ENCODE results near the gene SLC38A11. TPM values are rescaled to one million over a fixed set of nuclear protein-coding genes. Genes with fewer than 3 reads are reported as not detected.

Gene SLC38A11
- total RNA-seq, 2 experiments from 2014 or later, result not detected

GRCh38 chr2:164899121-164899520, 56.2 kb downstream of the SLC38A11 start:
- no TSS peak for BruUV-seq (replicated peaks)
- no peaks in the 10 kb centered on the region for H3K79me2 ChIP-seq (ENCODE audit: insufficient read depth, low read depth, low read length)
- no peak overlapping the region for H2AFZ ChIP-seq (ENCODE audit: low read length)
- no peaks in the 10 kb centered on the region for H3K36me3 ChIP-seq (ENCODE audit: insufficient read depth, low read length)
- no peak for DNase-seq (ENCODE audit: low spot score)
- ChIA-PET POLR2A (interaction anchor here (0.6 to 1.0 kb wide), 4 partner anchors 9 to 172 kb away, joined by 3 to 4 read pairs (median 3); no protein-coding TSS in a partner anchor), CTCF (ENCODE audit: unreplicated experiment) (no interaction called here)
- H3K4me1 ChIP-seq (ENCODE audit: insufficient read depth, low read length, poor library complexity, severe bottlenecking), result no peaks in the 10 kb centered on the region
- H3K27ac ChIP-seq (ENCODE audit: low read depth, low read length, poor library complexity, severe bottlenecking), result no peak overlapping the region
- H3K9me2 ChIP-seq (ENCODE audit: insufficient read depth, low read length), result no peaks in the 10 kb centered on the region
- intact Hi-C loops (cut with micrococcal nuclease; ENCODE audit: unreplicated experiment), result no loop called here
- TF ChIP-seq CTCF (conservative IDR thresholded peaks at IDR 0.05; ENCODE audit: low read length), result no peak
- no peak for TF ChIP-seq EZH2phosphoT487 (IDR thresholded peaks at IDR 0.05; ENCODE audit: borderline replicate concordance, low read depth, low read length)
- no peaks in the 10 kb centered on the region for H4K20me1 ChIP-seq (ENCODE audit: insufficient read depth, low read length)
- H3K4me3 ChIP-seq (ENCODE audit: low read depth, low read length, poor library complexity, severe bottlenecking), result no peak overlapping the region
- no peak overlapping the region for H3K4me2 ChIP-seq (ENCODE audit: low read length)
- no peaks in the 10 kb centered on the region for H3K9me3 ChIP-seq (ENCODE audit: low read length)

GRCh38 chr2:164898475-164898874, 56.9 kb downstream of the SLC38A11 start:
- H4K20me1 ChIP-seq (ENCODE audit: insufficient read depth, low read length), result no peaks in the 10 kb centered on the region
- no peak overlapping the region for H3K4me3 ChIP-seq (ENCODE audit: low read depth, low read length, poor library complexity, severe bottlenecking)
- H3K4me2 ChIP-seq (ENCODE audit: low read length), result no peak overlapping the region
- no peaks in the 10 kb centered on the region for H3K79me2 ChIP-seq (ENCODE audit: insufficient read depth, low read depth, low read length)
- intact Hi-C loops (cut with micrococcal nuclease; ENCODE audit: unreplicated experiment), result no loop called here
- CTCF ChIA-PET (ENCODE audit: unreplicated experiment), result no interaction called here
- H3K27ac ChIP-seq (ENCODE audit: low read depth, low read length, poor library complexity, severe bottlenecking), result no peak overlapping the region
- no peak overlapping the region for H2AFZ ChIP-seq (ENCODE audit: low read length)
- POLR2A ChIA-PET, result interaction anchor here (1.0 kb wide), 1 partner anchor 15 kb away, joined by 4 read pairs; no protein-coding TSS in a partner anchor
- no peak for TF ChIP-seq EZH2phosphoT487 (IDR thresholded peaks at IDR 0.05; ENCODE audit: borderline replicate concordance, low read depth, low read length)
- H3K9me2 ChIP-seq (ENCODE audit: insufficient read depth, low read length), result no peaks in the 10 kb centered on the region
- no peaks in the 10 kb centered on the region for H3K4me1 ChIP-seq (ENCODE audit: insufficient read depth, low read length, poor library complexity, severe bottlenecking)
- H3K9me3 ChIP-seq (ENCODE audit: low read length), result no peaks in the 10 kb centered on the region
- DNase-seq (ENCODE audit: low spot score), result no peak
- BruUV-seq (replicated peaks), result no TSS peak
- H3K36me3 ChIP-seq (ENCODE audit: insufficient read depth, low read length), result no peaks in the 10 kb centered on the region

GRCh38 chr2:164897469-164898260, 57.7 kb downstream of the SLC38A11 start:
- POLR2A ChIA-PET, result interaction anchor here (0.6 to 1.5 kb wide), 5 partner anchors 10 to 188 kb away, joined by 3 to 10 read pairs (median 5); no protein-coding TSS in a partner anchor
- Histone ChIP-seq H3K4me1 (ENCODE audit: insufficient read depth, low read length, poor library complexity, severe bottlenecking) (no peaks in the 10 kb centered on the region), H3K27ac (ENCODE audit: low read depth, low read length, poor library complexity, severe bottlenecking) (no peak overlapping the region), H3K9me2 (ENCODE audit: insufficient read depth, low read length) (no peaks in the 10 kb centered on the region), H3K36me3 (ENCODE audit: insufficient read depth, low read length) (no peaks in the 10 kb centered on the region), H2AFZ (ENCODE audit: low read length) (no peak overlapping the region), H3K4me2 (ENCODE audit: low read length) (no peak overlapping the region), H3K79me2 (ENCODE audit: insufficient read depth, low read depth, low read length) (no peaks in the 10 kb centered on the region), H4K20me1 (ENCODE audit: insufficient read depth, low read length) (no peaks in the 10 kb centered on the region), H3K9me3 (ENCODE audit: low read length) (no peaks in the 10 kb centered on the region), H3K4me3 (ENCODE audit: low read depth, low read length, poor library complexity, severe bottlenecking) (no peak overlapping the region)
- TF ChIP-seq EZH2phosphoT487 (IDR thresholded peaks at IDR 0.05; ENCODE audit: borderline replicate concordance, low read depth, low read length), result no peak
- no TSS peak for BruUV-seq (replicated peaks)
- intact Hi-C loops (cut with micrococcal nuclease; ENCODE audit: unreplicated experiment), result no loop called here
- CTCF ChIA-PET (ENCODE audit: unreplicated experiment), result no interaction called here
- no peak for DNase-seq (ENCODE audit: low spot score)

Measured in OCI-LY7 (cell line).